Measurements from ENCODE around the gene WDR17.

Gene WDR17

GRCh38 chr4:176137631-176138030, 72.0 kb downstream of the WDR17 start:
- DNase-seq (ENCODE audit: low spot score in 2 of 2) = no peak
- no peaks in the 10 kb centered on the region for H3K27me3 Mint-ChIP-seq
- no peak overlapping the region for H3K27ac Mint-ChIP-seq
- no peaks in the 10 kb centered on the region for H3K4me1 Mint-ChIP-seq
- ATAC-seq (ENCODE audit: low read depth) = no peak
- no peaks in the 10 kb centered on the region for H3K36me3 Mint-ChIP-seq
- no peaks in the 10 kb centered on the region for H3K9me3 Mint-ChIP-seq
- no peak overlapping the region for H3K4me3 Mint-ChIP-seq

- ATAC-seq (ENCODE audit: low read depth) (no peak), DNase-seq (ENCODE audit: low spot score in 2 of 2) (no peak)
- H3K4me1 Mint-ChIP-seq = no peaks in the 10 kb centered on the region
- no peaks in the 10 kb centered on the region for H3K27me3 Mint-ChIP-seq
- H3K36me3 Mint-ChIP-seq = no peaks in the 10 kb centered on the region
- H3K9me3 Mint-ChIP-seq = no peaks in the 10 kb centered on the region
- no peak overlapping the region for H3K27ac Mint-ChIP-seq
- no peak overlapping the region for H3K4me3 Mint-ChIP-seq
Observed at GRCh38 chr4:176139518-176139917, 73.9 kb downstream of the WDR17 start.

GRCh38 chr4:176142253-176142652, 76.6 kb downstream of the WDR17 start:
- H3K9me3 Mint-ChIP-seq = no peaks in the 10 kb centered on the region
- H3K4me1 Mint-ChIP-seq = no peaks in the 10 kb centered on the region
- DNase-seq (ENCODE audit: low spot score in 2 of 2) (no peak), ATAC-seq (ENCODE audit: low read depth) (no peak)
- no peak overlapping the region for H3K4me3 Mint-ChIP-seq
- no peak overlapping the region for H3K27ac Mint-ChIP-seq
- H3K36me3 Mint-ChIP-seq = no peaks in the 10 kb centered on the region
- no peaks in the 10 kb centered on the region for H3K27me3 Mint-ChIP-seq

GRCh38 chr4:176149680-176150355, 84.2 kb downstream of the WDR17 start:
- DNase-seq (ENCODE audit: low spot score in 2 of 2) (no peak), ATAC-seq (ENCODE audit: low read depth) (no peak)
- Mint-ChIP-seq H3K36me3 (peaks cover 2% of the 10 kb centered on the region), H3K4me3 (no peak overlapping the region), H3K27me3 (no peaks in the 10 kb centered on the region), H3K4me1 (no peaks in the 10 kb centered on the region), H3K27ac (no peak overlapping the region), H3K9me3 (no peaks in the 10 kb centered on the region)

- no peak overlapping the region for H3K27ac Mint-ChIP-seq
- no peaks in the 10 kb centered on the region for H3K4me1 Mint-ChIP-seq
- ATAC-seq (ENCODE audit: low read depth) (no peak), DNase-seq (ENCODE audit: low spot score in 2 of 2) (no peak)
- no peak overlapping the region for H3K4me3 Mint-ChIP-seq
- H3K9me3 Mint-ChIP-seq = no peaks in the 10 kb centered on the region
- peaks cover 2% of the 10 kb centered on the region for H3K36me3 Mint-ChIP-seq
- no peaks in the 10 kb centered on the region for H3K27me3 Mint-ChIP-seq
Observed at GRCh38 chr4:176150356-176150682, 84.7 kb downstream of the WDR17 start.

GRCh38 chr4:176150704-176151103, 85.1 kb downstream of the WDR17 start:
- DNase-seq (ENCODE audit: low spot score in 2 of 2) (no peak), ATAC-seq (ENCODE audit: low read depth) (no peak)
- Mint-ChIP-seq H3K27me3 (no peaks in the 10 kb centered on the region), H3K9me3 (no peaks in the 10 kb centered on the region), H3K27ac (no peak overlapping the region), H3K4me1 (no peaks in the 10 kb centered on the region), H3K36me3 (peaks cover 2% of the 10 kb centered on the region), H3K4me3 (no peak overlapping the region)

GRCh38 chr4:176153124-176153523, 87.5 kb downstream of the WDR17 start:
- Mint-ChIP-seq H3K27ac (no peak overlapping the region), H3K36me3 (peaks cover 5% of the 10 kb centered on the region), H3K27me3 (no peaks in the 10 kb centered on the region), H3K4me3 (no peak overlapping the region), H3K4me1 (no peaks in the 10 kb centered on the region), H3K9me3 (no peaks in the 10 kb centered on the region)
- ATAC-seq (ENCODE audit: low read depth) = no peak
- no peak for DNase-seq (ENCODE audit: low spot score in 2 of 2)

- DNase-seq (ENCODE audit: low spot score in 2 of 2) = no peak
- Mint-ChIP-seq H3K9me3 (no peaks in the 10 kb centered on the region), H3K4me1 (no peaks in the 10 kb centered on the region), H3K36me3 (peaks cover 11% of the 10 kb centered on the region), H3K27ac (no peak overlapping the region), H3K4me3 (no peak overlapping the region), H3K27me3 (no peaks in the 10 kb centered on the region)
- no peak for ATAC-seq (ENCODE audit: low read depth)
Observed at GRCh38 chr4:176156656-176157055, 91.0 kb downstream of the WDR17 start.

- H3K27me3 Mint-ChIP-seq = no peaks in the 10 kb centered on the region
- no peak overlapping the region for H3K4me3 Mint-ChIP-seq
- H3K27ac Mint-ChIP-seq = no peak overlapping the region
- peaks cover 9% of the 10 kb centered on the region for H3K36me3 Mint-ChIP-seq
- ATAC-seq (ENCODE audit: low read depth) (no peak), DNase-seq (ENCODE audit: low spot score in 2 of 2) (no peak)
- no peaks in the 10 kb centered on the region for H3K9me3 Mint-ChIP-seq
- no peaks in the 10 kb centered on the region for H3K4me1 Mint-ChIP-seq
Observed at GRCh38 chr4:176163041-176163440, 97.4 kb downstream of the WDR17 start.

- H3K4me1 Mint-ChIP-seq = no peaks in the 10 kb centered on the region
- DNase-seq (ENCODE audit: low spot score in 2 of 2) (no peak), ATAC-seq (ENCODE audit: low read depth) (no peak)
- H3K9me3 Mint-ChIP-seq = no peaks in the 10 kb centered on the region
- no peak overlapping the region for H3K27ac Mint-ChIP-seq
- H3K36me3 Mint-ChIP-seq = no peaks in the 10 kb centered on the region
- H3K4me3 Mint-ChIP-seq = no peak overlapping the region
- no peaks in the 10 kb centered on the region for H3K27me3 Mint-ChIP-seq
Observed at GRCh38 chr4:176185051-176185450, 119.4 kb downstream of the WDR17 start.

GRCh38 chr4:176186067-176186466, 120.4 kb downstream of the WDR17 start:
- Mint-ChIP-seq H3K4me3 (no peak overlapping the region), H3K9me3 (no peaks in the 10 kb centered on the region), H3K27ac (no peak overlapping the region), H3K4me1 (no peaks in the 10 kb centered on the region), H3K36me3 (no peaks in the 10 kb centered on the region), H3K27me3 (no peaks in the 10 kb centered on the region)
- ATAC-seq (ENCODE audit: low read depth) (no peak), DNase-seq (ENCODE audit: low spot score in 2 of 2) (no peak)

- Mint-ChIP-seq H3K36me3 (no peaks in the 10 kb centered on the region), H3K27ac (no peak overlapping the region), H3K27me3 (peaks cover 1% of the 10 kb centered on the region), H3K4me3 (no peak overlapping the region), H3K9me3 (no peaks in the 10 kb centered on the region), H3K4me1 (no peaks in the 10 kb centered on the region)
- no peak for ATAC-seq (ENCODE audit: low read depth)
- DNase-seq (ENCODE audit: low spot score in 2 of 2) = no peak
Observed at GRCh38 chr4:176186671-176187395, 121.2 kb downstream of the WDR17 start.

GRCh38 chr4:176187624-176188023, 122.0 kb downstream of the WDR17 start:
- H3K9me3 Mint-ChIP-seq = no peaks in the 10 kb centered on the region
- H3K4me1 Mint-ChIP-seq = no peaks in the 10 kb centered on the region
- ATAC-seq (ENCODE audit: low read depth) (no peak), DNase-seq (ENCODE audit: low spot score in 2 of 2) (no peak)
- no peaks in the 10 kb centered on the region for H3K36me3 Mint-ChIP-seq
- no peak overlapping the region for H3K27ac Mint-ChIP-seq
- H3K4me3 Mint-ChIP-seq = no peak overlapping the region
- peaks cover 1% of the 10 kb centered on the region for H3K27me3 Mint-ChIP-seq

- peaks cover 1% of the 10 kb centered on the region for H3K27me3 Mint-ChIP-seq
- no peaks in the 10 kb centered on the region for H3K4me1 Mint-ChIP-seq
- no peak for ATAC-seq (ENCODE audit: low read depth)
- DNase-seq (ENCODE audit: low spot score in 2 of 2) = no peak
- no peaks in the 10 kb centered on the region for H3K36me3 Mint-ChIP-seq
- H3K9me3 Mint-ChIP-seq = no peaks in the 10 kb centered on the region
- H3K4me3 Mint-ChIP-seq = no peak overlapping the region
- H3K27ac Mint-ChIP-seq = no peak overlapping the region
Observed at GRCh38 chr4:176188654-176189053, 123.0 kb downstream of the WDR17 start.

Measured in memory B cell (primary cell).